ENCODE measurements around the gene LRRC3. TPM values are rescaled to one million over a fixed set of nuclear protein-coding genes. Genes with fewer than 3 reads are reported as not detected.

Gene LRRC3
- total and polyA plus RNA-seq, 2 donors from 2014 or later, result 0.60 to 1.4 TPM

DNA sequence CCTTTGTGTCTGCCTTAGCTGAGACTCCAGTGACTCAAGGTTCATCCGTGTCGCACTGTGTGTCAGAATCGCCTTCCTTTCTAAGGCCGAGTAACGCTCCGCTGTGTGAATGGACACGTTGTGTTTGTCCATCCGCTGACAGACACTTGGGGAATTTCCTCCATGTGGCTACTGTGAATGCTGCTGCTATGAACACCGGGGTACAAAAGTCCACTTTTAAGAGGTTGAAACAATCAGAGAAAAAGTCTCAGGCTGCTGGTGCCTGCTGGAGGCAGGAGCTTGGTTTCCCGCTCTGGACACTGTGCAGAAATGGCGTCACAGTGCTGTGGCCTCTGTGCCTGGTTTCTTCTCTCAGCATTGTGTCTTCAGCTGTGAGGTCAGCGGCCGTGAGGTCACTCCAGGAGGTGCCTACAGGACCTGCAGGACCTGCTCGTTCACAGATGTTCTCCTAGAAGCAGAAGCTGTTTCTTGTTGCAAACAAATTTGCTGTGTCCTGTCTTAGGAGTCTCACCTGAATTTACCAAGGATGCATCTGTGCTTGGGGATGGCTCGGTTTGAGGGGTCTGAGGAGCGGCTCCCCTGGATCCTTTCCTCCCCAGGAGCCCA is 50.5 kb downstream of the LRRC3 start:
- H3K9me3 ChIP-seq (ENCODE audit: control insufficient read depth in 2 of 3, insufficient read depth in 1 of 3, low read length in 3 of 3), result no peaks in the 10 kb centered on the region
- TF ChIP-seq CTCF (IDR thresholded peaks at IDR 0.05; ENCODE audit: borderline replicate concordance, extremely low read depth, insufficient read depth), result no peak
- H3K36me3 ChIP-seq (ENCODE audit: control insufficient read depth in 2 of 3, insufficient read depth in 3 of 3, low read length in 3 of 3), result no peaks in the 10 kb centered on the region
- H3K9ac ChIP-seq (ENCODE audit: low read length in 3 of 3), result no peak overlapping the region
- H3K4me3 ChIP-seq (ENCODE audit: low read length in 3 of 3), result no peak overlapping the region
- FAIRE-seq (no peak), DNase-seq (peak in 2 of 5 donors; percentile 30 to 36)
- intact Hi-C loops (cut with DNase I), result no loop called here
- no peaks in the 10 kb centered on the region for H3K27me3 ChIP-seq (ENCODE audit: control insufficient read depth, insufficient read depth, low read length)
- H3K27ac ChIP-seq (ENCODE audit: low read depth in 2 of 2, low read length in 2 of 2), result no peak overlapping the region
- H3K4me1 ChIP-seq (ENCODE audit: control insufficient read depth in 2 of 3, insufficient read depth in 2 of 3, low read depth in 1 of 3, low read length in 3 of 3), result peaks cover 0 to 2% (median 0%) of the 10 kb centered on the region in 3 donors

- Histone ChIP-seq H3K4me3 (ENCODE audit: low read length in 3 of 3) (no peak overlapping the region), H3K4me1 (ENCODE audit: control insufficient read depth in 2 of 3, insufficient read depth in 2 of 3, low read depth in 1 of 3, low read length in 3 of 3) (peaks cover 0 to 6% (median 0%) of the 10 kb centered on the region in 3 donors), H3K27ac (ENCODE audit: low read depth in 2 of 2, low read length in 2 of 2) (no peak overlapping the region), H3K9me3 (ENCODE audit: control insufficient read depth in 2 of 3, insufficient read depth in 1 of 3, low read length in 3 of 3) (no peaks in the 10 kb centered on the region), H3K36me3 (ENCODE audit: control insufficient read depth in 2 of 3, insufficient read depth in 3 of 3, low read length in 3 of 3) (peaks cover 0 to 2% (median 0%) of the 10 kb centered on the region in 3 donors), H3K27me3 (ENCODE audit: control insufficient read depth, insufficient read depth, low read length) (no peaks in the 10 kb centered on the region), H3K9ac (ENCODE audit: low read length in 3 of 3) (no peak overlapping the region)
- DNase-seq (peak in 4 of 5 donors; percentile 36 to 70 (median 44)), FAIRE-seq (no peak)
- TF ChIP-seq CTCF (IDR thresholded peaks at IDR 0.05; ENCODE audit: borderline replicate concordance, extremely low read depth, insufficient read depth), result no peak
- intact Hi-C loops (cut with DNase I), result no loop called here
Observed at GRCh38 chr21:44506279-44507255, 51.3 kb downstream of the LRRC3 start.

DNA sequence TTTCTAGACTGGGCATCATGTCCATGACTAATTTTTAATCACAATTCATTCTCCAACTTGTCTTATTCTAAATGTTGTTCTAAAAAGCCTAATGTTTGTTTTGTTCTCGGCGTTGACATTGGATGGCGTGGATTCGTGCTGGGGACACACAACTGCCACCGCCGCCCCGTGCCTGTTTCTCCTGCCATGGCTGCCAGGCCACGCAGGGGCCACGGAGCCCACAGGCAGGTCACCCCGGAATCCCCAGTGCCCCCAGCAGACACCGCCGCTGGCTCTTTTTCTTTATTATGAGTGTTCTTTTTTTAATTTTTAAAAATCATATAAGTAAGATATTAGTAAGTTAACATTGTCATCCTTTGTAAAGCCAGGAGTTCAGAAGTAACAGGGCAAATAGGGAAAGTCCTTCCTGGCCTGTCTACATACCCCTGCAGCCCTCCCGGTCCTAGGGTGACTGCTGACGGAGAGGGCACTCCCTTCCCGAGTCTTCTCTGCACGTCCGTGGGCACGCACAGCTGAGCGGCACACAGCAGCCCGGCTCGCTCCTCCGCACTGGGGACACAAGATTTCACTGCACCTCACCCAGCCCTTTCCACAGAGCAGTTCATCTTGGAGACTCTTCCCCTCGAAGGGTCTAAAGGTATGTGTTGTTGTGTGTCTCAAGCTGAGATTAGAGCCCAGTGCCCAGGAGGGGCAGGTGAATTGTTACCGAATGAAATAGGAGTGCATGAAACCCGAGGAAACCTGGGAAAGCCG is 52.5 kb downstream of the LRRC3 start:
- Histone ChIP-seq H3K4me3 (ENCODE audit: low read length in 3 of 3) (no peak overlapping the region), H3K27ac (ENCODE audit: low read depth in 2 of 2, low read length in 2 of 2) (no peak overlapping the region), H3K27me3 (ENCODE audit: control insufficient read depth, insufficient read depth, low read length) (no peaks in the 10 kb centered on the region), H3K9ac (ENCODE audit: low read length in 3 of 3) (no peak overlapping the region), H3K4me1 (ENCODE audit: control insufficient read depth in 2 of 3, insufficient read depth in 2 of 3, low read depth in 1 of 3, low read length in 3 of 3) (peaks cover 0 to 6% (median 0%) of the 10 kb centered on the region in 3 donors), H3K36me3 (ENCODE audit: control insufficient read depth in 2 of 3, insufficient read depth in 3 of 3, low read length in 3 of 3) (peaks cover 0 to 2% (median 0%) of the 10 kb centered on the region in 3 donors), H3K9me3 (ENCODE audit: control insufficient read depth in 2 of 3, insufficient read depth in 1 of 3, low read length in 3 of 3) (no peaks in the 10 kb centered on the region)
- no peak for TF ChIP-seq CTCF (IDR thresholded peaks at IDR 0.05; ENCODE audit: borderline replicate concordance, extremely low read depth, insufficient read depth)
- DNase-seq (peak in 1 of 5 donors; percentile 50), FAIRE-seq (no peak)
- intact Hi-C loops (cut with DNase I), result no loop called here
